Dermis blood vessel endothelial cell (primary cell): Measurements from ENCODE around the gene MAD2L1BP. TPM values are rescaled to one million over a fixed set of nuclear protein-coding genes. Genes with fewer than 3 reads are reported as not detected.

Source experiments
- DNase-seq: peaks from one replicate; pipeline ENCODE4 v3.0.0; 2010
- total RNA-seq: library from RNA; depleted of rRNA; stranded (reverse); fragments of >200 nt; gene quantifications from 2 replicates; pipeline ENCODE4 v1.2.3, GENCODE V29; 2014

MAD2L1BP gene
- total RNA-seq, 1 donor from 2014 or later, result 51.9 TPM

GRCh38 chr6:43683708-43684455, 48.2 kb downstream of the MAD2L1BP start:
- no peak for DNase-seq

GRCh38 chr6:43687079-43687436, 51.4 kb downstream of the MAD2L1BP start:
- DNase-seq, result peak; percentile 25

- DNase-seq, result peak; percentile 82
Observed at GRCh38 chr6:43687437-43688347, 52.1 kb downstream of the MAD2L1BP start, which contains the start of gene MRPS18A. TSS of gene MRPS18A (minus strand) at chr6:43687791. CDS start at chr6:43687779, 12 bp downstream.

GRCh38 chr6:43689421-43689820, 53.8 kb downstream of the MAD2L1BP start:
- DNase-seq, result no peak

Other genes with a start within 250 kb of the MAD2L1BP start
- 19.2 and 22.0 TPM in 2 replicates for gene ABCC10, start 208.3 kb upstream of the MAD2L1BP start, total RNA-seq
- gene DLK2, start 180.3 kb upstream of the MAD2L1BP start, total RNA-seq, result 0.60 and 0.68 TPM in 2 replicates
- gene TJAP1, start 158.3 kb upstream of the MAD2L1BP start, total RNA-seq, result 12.6 and 17.9 TPM in 2 replicates
- 0.14 and 0.17 TPM in 2 replicates for gene LRRC73, start 125.5 kb upstream of the MAD2L1BP start, total RNA-seq
- gene YIPF3, start 118.9 kb upstream of the MAD2L1BP start, total RNA-seq, result 135 and 149 TPM in 2 replicates
- 21.3 and 36.2 TPM in 2 replicates for gene POLR1C, start 118.8 kb upstream of the MAD2L1BP start, total RNA-seq
- 27.2 and 30.6 TPM in 2 replicates for gene XPO5, start 59.8 kb upstream of the MAD2L1BP start, total RNA-seq
- gene POLH, start 59.7 kb upstream of the MAD2L1BP start, total RNA-seq, result 22.5 and 32.3 TPM in 2 replicates
- 43.6 and 49.4 TPM in 2 replicates for gene GTPBP2, start 6.6 kb upstream of the MAD2L1BP start, total RNA-seq
- 0.23 and 0.34 TPM in 2 replicates for gene RSPH9, start 9.2 kb downstream of the MAD2L1BP start, total RNA-seq
- 44.2 and 57.1 TPM in 2 replicates for gene MRPS18A, start 52.0 kb downstream of the MAD2L1BP start, total RNA-seq
- 5.8 and 10.9 TPM in 2 replicates for gene VEGFA, start 134.4 kb downstream of the MAD2L1BP start, total RNA-seq